HCT116 (cell line): ENCODE results near the gene SEC31A. TPM values are rescaled to one million over a fixed set of nuclear protein-coding genes. Genes with fewer than 3 reads are reported as not detected.
"Not testable (repeated sequence)": the region's sequence is repeated elsewhere in the genome, so short reads cannot be mapped to it uniquely, and the experiment has no call there.

Experiments
- ATAC-seq: fragments of 200-7000 bp; cut with Tn5 transposase; 2 replicates; pipeline ENCODE4 v1.9.1; 2020; ENCODE audit warnings: mild to moderate bottlenecking, moderate library complexity
- BruUV-seq: library from RNA; stranded (reverse); fragments of 400-500 nt; replicated peaks from 2 replicates; lab custom pipeline; 2021; lab: Mats Ljungman, UMichigan
- CTCF ChIA-PET: fragments of 300-600 bp; sonication (Branson Sonifier 250); formaldehyde crosslinking; loops from one replicate; lab custom pipeline; 2021; ENCODE audit warnings: antibody characterized with exemption; lab: Charles Lee
- POLR2A ChIA-PET: fragments of 300-600, 350-600 bp; sonication (Branson Sonifier 250); formaldehyde crosslinking; loops from one replicate; lab custom pipeline; 2021; ENCODE audit warnings: antibody characterized with exemption; lab: Charles Lee
- RAD21 ChIA-PET, 2 experiments: fragments of 300-600 bp; sonication (Branson Sonifier 250); formaldehyde crosslinking; loops; one replicate each; lab custom pipeline; 2023; ENCODE audit warnings: low total read pairs in 2 of 2; ENCODE audit not compliant: uncharacterized antibody in 2 of 2, unreplicated experiment in 2 of 2, low non-redundant PET in 1 of 2; lab: Charles Lee
- DNase-seq: peaks from one replicate; pipeline ENCODE4 v3.0.0-alpha.2; 2010; ENCODE audit warnings: low read depth, low spot score
- H2AFZ ChIP-seq: fragments of 200-600 bp; shearing (Covaris generic), sonication (generic); 2 replicates; pipeline ENCODE4 v1.6.1; 2017; ENCODE audit warnings: low read depth, mixed run types, mixed read lengths, antibody characterized with exemption, low read length; ENCODE audit not compliant: poor library complexity, severe bottlenecking
- H3K27ac ChIP-seq: 2 replicates; pipeline ENCODE4 v1.5.1; 2012; ENCODE audit warnings: low read depth, low read length
- H3K27me3 ChIP-seq: fragments of 200-600 bp; sonication (generic); 2 replicates; pipeline ENCODE4 v1.6.1; 2016; ENCODE audit warnings: mixed run types, low read length, mixed read lengths; ENCODE audit not compliant: insufficient read depth
- H3K36me3 ChIP-seq, 2 experiments: fragments of 200-500 bp in 1 of 2; fragments of 200-600 bp in 1 of 2; sonication (Bioruptor generic) in 1 of 2; sonication (generic) in 1 of 2; 2 replicates each; pipeline versions ENCODE4 v1.5.1 to v1.6.1; 2014 to 2016; ENCODE audit warnings: low read length in 2 of 2, inconsistent platforms in 1 of 2, mixed read lengths in 1 of 2, mixed run types in 1 of 2; ENCODE audit not compliant: insufficient read depth in 2 of 2, control insufficient read depth in 1 of 2
- H3K4me1 ChIP-seq, 2 experiments: fragments of 200-600 bp in 1 of 2; sonication (generic) in 1 of 2; 2 replicates each; pipeline versions ENCODE4 v1.5.1 to v1.6.1; 2012 to 2017; ENCODE audit warnings: low read length in 2 of 2, inconsistent platforms in 1 of 2, mild to moderate bottlenecking in 1 of 2, mixed read lengths in 1 of 2, mixed run types in 1 of 2, moderate library complexity in 1 of 2; ENCODE audit not compliant: insufficient read depth in 2 of 2, control insufficient read depth in 1 of 2
- H3K4me2 ChIP-seq: fragments of 200-600 bp; sonication (generic); 2 replicates; pipeline ENCODE4 v1.6.1; 2017; ENCODE audit warnings: mixed run types, low read length, mixed read lengths
- H3K4me3 ChIP-seq, 2 experiments: fragments of 200-600 bp in 1 of 2; sonication (generic) in 1 of 2; replicated peaks in 1 of 2; 2 replicates each; pipeline ENCODE4 v1.5.1; 2011 to 2016; ENCODE audit warnings: low read length in 2 of 2, control low read depth in 1 of 2, low read depth in 1 of 2, mild to moderate bottlenecking in 1 of 2, mixed read lengths in 1 of 2, mixed run types in 1 of 2
- H3K79me2 ChIP-seq: fragments of 200-600 bp; sonication (generic); 2 replicates; pipeline ENCODE4 v1.6.1; 2017; ENCODE audit warnings: mild to moderate bottlenecking, mixed run types, low read length, moderate library complexity, mixed read lengths; ENCODE audit not compliant: insufficient read depth
- H3K9ac ChIP-seq: fragments of 200-600 bp; sonication (generic); 2 replicates; pipeline ENCODE4 v1.6.1; 2016; ENCODE audit warnings: low read length, mixed read lengths
- H3K9me2 ChIP-seq: fragments of 200-600 bp; sonication (generic), shearing (Covaris generic); 2 replicates; pipeline ENCODE4 v1.6.1; 2017; ENCODE audit warnings: mixed run types, mild to moderate bottlenecking, moderate library complexity; ENCODE audit not compliant: insufficient read depth
- H3K9me3 ChIP-seq, 2 experiments: fragments of 200-500 bp in 1 of 2; fragments of 200-600 bp in 1 of 2; sonication (Bioruptor generic) in 1 of 2; sonication (generic) in 1 of 2; 2 replicates each; pipeline ENCODE4 v1.6.1; 2014 to 2017; ENCODE audit warnings: low read length in 2 of 2, mixed read lengths in 2 of 2, inconsistent platforms in 1 of 2, low read depth in 1 of 2, mild to moderate bottlenecking in 1 of 2, mixed run types in 1 of 2, moderate library complexity in 1 of 2; ENCODE audit not compliant: control insufficient read depth in 1 of 2, insufficient read depth in 1 of 2
- H4K20me1 ChIP-seq: fragments of 200-600 bp; sonication (generic), shearing (Covaris generic); 2 replicates; pipeline ENCODE4 v1.6.1; 2017; ENCODE audit warnings: mixed run types, mild to moderate bottlenecking, moderate library complexity; ENCODE audit not compliant: insufficient read depth
- CBX3 ChIP-seq: IDR thresholded peaks from 2 replicates; pipeline ENCODE4 v1.6.1; 2012; ENCODE audit warnings: low read depth
- CTCF ChIP-seq, 3 experiments: fragments of 200-600 bp in 1 of 3; sonication (generic) in 1 of 3; IDR thresholded peaks in 2 of 3; conservative IDR thresholded peaks in 1 of 3; 2 replicates each; pipeline ENCODE4 v1.5.1; 2012 to 2017; ENCODE audit warnings: low read depth in 2 of 3, low read length in 2 of 3, antibody characterized with exemption in 1 of 3, borderline replicate concordance in 1 of 3, control low read depth in 1 of 3, mild to moderate bottlenecking in 1 of 3, mixed read lengths in 1 of 3, mixed run types in 1 of 3, moderate library complexity in 1 of 3; ENCODE audit not compliant: insufficient read depth in 1 of 3
- POLR2A ChIP-seq: IDR thresholded peaks from 2 replicates; pipeline ENCODE4 v1.7.0; 2011; ENCODE audit warnings: borderline replicate concordance; ENCODE audit not compliant: insufficient read depth, insufficient read length; ENCODE audit errors: extremely low read depth
- RAD21 ChIP-seq: IDR thresholded peaks from 2 replicates; pipeline ENCODE4 v1.6.1; 2012; ENCODE audit warnings: low read depth, mild to moderate bottlenecking
- SIN3A ChIP-seq: IDR thresholded peaks from 2 replicates; pipeline ENCODE4 v1.6.1; 2012; ENCODE audit warnings: low read depth
- TCF7L2 ChIP-seq: IDR thresholded peaks from 2 replicates; pipeline ENCODE4 v1.7.0; 2011; ENCODE audit warnings: borderline replicate concordance, inconsistent platforms; ENCODE audit not compliant: insufficient read depth, insufficient read length; ENCODE audit errors: extremely low read depth
- intact Hi-C: fragments of 100-400 bp; cut with micrococcal nuclease; formaldehyde crosslinking; loops from 2 replicates; pipeline ENCODE4 v1.10.0; 2022
- total RNA-seq: library from RNA; stranded (reverse); gene quantifications from one replicate; pipeline ENCODE4 v1.2.1, GENCODE V29; 2021; ENCODE audit not compliant: unreplicated experiment

SEC31A gene
- total RNA-seq, 1 experiment from 2014 or later: 78.5 TPM

- TF ChIP-seq CBX3 (no peak), POLR2A (no peak), CTCF (IDR thresholded peaks at IDR 0.05 in 2 of 3, conservative IDR thresholded peaks at IDR 0.05 in 1 of 3; ENCODE audit: borderline replicate concordance in 1 of 3, insufficient read depth in 1 of 3, low read depth in 2 of 3, low read length in 2 of 3) (no peak), TCF7L2 (no peak)
Measured at GRCh38 chr4:82861529-82861928, 29.4 kb downstream of the SEC31A start (continued).

- RAD21 ChIA-PET, ATAC-seq, H4K20me1 ChIP-seq, BruUV-seq, H3K9ac ChIP-seq, H3K9me2 ChIP-seq, DNase-seq, H3K4me3 ChIP-seq, H3K9me3 ChIP-seq, H3K27ac ChIP-seq, CTCF ChIA-PET, H3K4me1 ChIP-seq, H2AFZ ChIP-seq, H3K27me3 ChIP-seq, H3K4me2 ChIP-seq, POLR2A ChIA-PET, intact Hi-C loops, H3K79me2 ChIP-seq: not testable (repeated sequence)
- peaks cover 35 to 53% of the 10 kb centered on the region in 2 experiments for H3K36me3 ChIP-seq
Measured at GRCh38 chr4:82860487-82860886, 30.5 kb downstream of the SEC31A start.

GRCh38 chr4:82852751-82853285, 38.1 kb downstream of the SEC31A start:
- TF ChIP-seq SIN3A (no peak), RAD21 (no peak), CTCF (IDR thresholded peaks at IDR 0.05 in 2 of 3, conservative IDR thresholded peaks at IDR 0.05 in 1 of 3; ENCODE audit: borderline replicate concordance in 1 of 3, insufficient read depth in 1 of 3, low read depth in 2 of 3, low read length in 2 of 3) (0 out of 6 replicates have a peak, but pooled peaks of 2 of the 3 experiments have one; percentile 1 to 8)
- TF ChIP-seq, all 23 proteins: peak for 1
- H3K9me2 ChIP-seq: no peaks in the 10 kb centered on the region
- H3K4me3 ChIP-seq: no peak overlapping the region
- H4K20me1 ChIP-seq: no peaks in the 10 kb centered on the region; the same call in 1 of the 2 replicates
- no peak overlapping the region for H2AFZ ChIP-seq
- no peak overlapping the region for H3K4me2 ChIP-seq
- H3K27me3 ChIP-seq: no peaks in the 10 kb centered on the region
- no peak overlapping the region for H3K27ac ChIP-seq
- no peaks in the 10 kb centered on the region for H3K9me3 ChIP-seq
- peak; percentile 83 for ATAC-seq
- H3K79me2 ChIP-seq: no peaks in the 10 kb centered on the region
- BruUV-seq: no TSS peak
- ChIA-PET POLR2A (interaction anchor here (0.6 kb wide), 1 partner anchor 39 kb away, joined by 3 read pairs; no protein-coding TSS in a partner anchor), CTCF (interaction anchor here (0.7 to 1.7 kb wide), 12 partner anchors 8 to 431 kb away, joined by 3 to 9 read pairs (median 3); partner anchors contain the start of gene COQ2), RAD21 (no interaction called here)
- H3K9ac ChIP-seq: no peak overlapping the region
- no peaks in the 10 kb centered on the region for H3K4me1 ChIP-seq
- DNase-seq: no peak
- H3K36me3 ChIP-seq: peaks cover 52 to 58% of the 10 kb centered on the region in 2 experiments
- intact Hi-C loops: loop anchor here (1.0 to 2.0 kb wide), 3 partner anchors 157 to 429 kb away; partner anchors contain the start of gene LIN54
